ENCODE results near the gene FAM53B. TPM values are rescaled to one million over a fixed set of nuclear protein-coding genes. Genes with fewer than 3 reads are reported as not detected.
"Not testable (repeated sequence)": the region's sequence is repeated elsewhere in the genome, so short reads cannot be mapped to it uniquely, and the experiment has no call there.

Gene FAM53B
- total RNA-seq, 1 donor from 2014 or later: 17.0 TPM

GRCh38 chr10:124619195-124619594 is 125.0 kb downstream of the FAM53B start:
- no peak for DNase-seq (ENCODE audit: extremely low read depth, low read depth, low spot score)

- DNase-seq (ENCODE audit: extremely low read depth, low read depth, low spot score): no peak
Measured at GRCh38 chr10:124618470-124619073, 125.6 kb downstream of the FAM53B start.

- no peak for DNase-seq (ENCODE audit: extremely low read depth, low read depth, low spot score)
Measured at GRCh38 chr10:124616836-124617130, 127.4 kb downstream of the FAM53B start.

- no peak for DNase-seq (ENCODE audit: extremely low read depth, low read depth, low spot score)
Measured at GRCh38 chr10:124616040-124616835, 127.9 kb downstream of the FAM53B start.

DNA sequence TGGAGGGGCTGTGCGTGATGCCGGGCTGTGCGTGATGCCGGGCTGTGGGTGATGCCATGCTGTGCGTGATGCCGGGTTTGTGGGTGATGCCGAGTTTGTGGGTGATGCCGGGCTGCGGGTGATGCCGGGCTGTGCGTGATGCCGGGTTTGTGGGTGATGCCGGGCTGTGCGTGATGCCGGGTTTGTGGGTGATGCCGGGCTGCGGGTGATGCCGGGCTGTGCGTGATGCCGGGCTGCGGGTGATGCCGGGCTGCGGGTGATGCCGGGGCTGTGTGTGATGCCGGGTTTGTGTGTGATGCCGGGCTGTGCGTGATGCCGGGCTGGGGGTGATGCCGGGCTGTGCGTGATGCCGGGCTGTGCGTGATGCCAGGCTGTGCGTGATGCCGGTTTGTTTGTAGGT is 128.9 kb downstream of the FAM53B start:
- no peak for DNase-seq (ENCODE audit: extremely low read depth, low read depth, low spot score)

DNA sequence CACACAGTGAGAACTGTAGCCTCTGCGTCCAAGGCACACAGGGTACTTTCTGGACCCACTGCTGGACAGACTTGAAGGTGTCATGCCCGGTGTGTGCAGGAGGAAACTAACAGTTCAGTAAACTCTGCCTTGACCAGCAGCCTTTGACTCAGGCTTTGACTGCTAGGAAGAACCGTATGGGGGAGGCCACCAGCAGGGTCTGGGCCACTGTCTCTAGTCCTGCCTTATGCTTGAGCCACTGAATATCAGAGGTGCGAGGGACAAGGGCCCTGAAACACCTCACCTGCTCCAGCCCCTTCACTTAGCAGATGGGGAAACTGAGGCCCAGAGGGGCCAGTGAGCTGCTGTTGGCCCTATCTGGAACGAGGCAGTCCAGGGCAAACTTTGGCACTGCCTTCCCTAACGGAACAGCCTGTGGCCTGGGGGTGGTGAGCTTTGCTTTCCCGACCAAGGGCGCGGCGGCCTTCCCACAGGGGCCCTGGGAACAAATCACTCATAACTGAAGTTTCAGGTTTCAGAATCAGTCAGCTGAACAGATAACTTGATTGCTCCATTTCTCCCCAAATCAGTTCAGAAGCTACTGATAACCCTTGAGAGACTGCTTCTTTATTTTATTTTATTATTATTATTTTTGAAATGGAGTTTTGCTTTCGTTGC is 130.0 kb downstream of the FAM53B start:
- no peak for DNase-seq (ENCODE audit: extremely low read depth, low read depth, low spot score)

DNA sequence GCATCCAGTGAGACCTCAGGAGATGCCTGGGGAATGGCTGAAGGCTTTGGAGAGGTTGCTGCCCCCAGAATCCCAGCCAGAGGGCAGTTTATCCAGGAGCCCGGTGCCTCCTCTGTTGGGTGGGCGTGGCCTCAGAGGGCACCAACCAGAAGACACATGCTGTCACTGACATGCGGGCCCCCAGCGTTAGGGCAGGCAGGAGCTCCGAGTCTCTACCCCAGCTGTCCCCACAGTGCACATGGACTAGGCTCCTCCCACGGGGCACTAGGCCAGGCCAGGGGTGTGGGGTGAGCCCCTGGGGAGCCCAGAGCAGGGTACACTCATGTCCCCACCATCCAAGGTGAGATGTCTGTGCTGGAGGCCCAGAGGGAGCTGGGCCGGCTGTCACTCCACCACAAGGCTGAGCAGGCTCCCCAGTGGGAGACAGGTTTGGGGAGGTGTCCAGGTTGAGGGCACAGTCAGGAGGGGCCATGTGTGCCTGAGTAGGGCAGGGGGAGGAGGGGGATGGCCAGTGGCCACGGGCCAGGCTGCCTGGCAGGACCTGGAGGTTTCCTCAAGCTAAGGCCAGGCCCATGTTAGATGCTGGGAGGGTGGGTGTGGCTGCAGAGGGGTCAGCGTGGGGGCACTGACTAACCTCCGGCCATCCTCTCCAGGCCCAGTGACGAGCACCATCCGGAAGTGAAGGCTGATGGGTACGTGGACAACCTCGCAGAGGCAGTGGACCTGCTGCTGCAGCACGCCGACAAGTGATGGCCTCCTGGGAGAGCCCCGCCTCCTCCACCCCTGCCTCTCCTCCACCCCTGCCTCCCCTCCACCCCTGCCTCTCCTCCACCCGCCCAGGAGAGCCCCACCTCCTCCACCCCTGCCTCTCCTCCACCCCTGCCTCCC is 131.3 kb downstream of the FAM53B start:
- no peak for DNase-seq (ENCODE audit: extremely low read depth, low read depth, low spot score)

GRCh38 chr10:124611738-124612137 is 132.4 kb downstream of the FAM53B start:
- no peak for DNase-seq (ENCODE audit: extremely low read depth, low read depth, low spot score)

- DNase-seq (ENCODE audit: extremely low read depth, low read depth, low spot score): not testable (repeated sequence)
Measured at GRCh38 chr10:124610851-124611250, 133.3 kb downstream of the FAM53B start.

GRCh38 chr10:124610186-124610585 is 134.0 kb downstream of the FAM53B start:
- DNase-seq (ENCODE audit: extremely low read depth, low read depth, low spot score): not testable (repeated sequence)

- no peak for DNase-seq (ENCODE audit: extremely low read depth, low read depth, low spot score)
Measured at GRCh38 chr10:124609698-124610097, 134.5 kb downstream of the FAM53B start.

DNA sequence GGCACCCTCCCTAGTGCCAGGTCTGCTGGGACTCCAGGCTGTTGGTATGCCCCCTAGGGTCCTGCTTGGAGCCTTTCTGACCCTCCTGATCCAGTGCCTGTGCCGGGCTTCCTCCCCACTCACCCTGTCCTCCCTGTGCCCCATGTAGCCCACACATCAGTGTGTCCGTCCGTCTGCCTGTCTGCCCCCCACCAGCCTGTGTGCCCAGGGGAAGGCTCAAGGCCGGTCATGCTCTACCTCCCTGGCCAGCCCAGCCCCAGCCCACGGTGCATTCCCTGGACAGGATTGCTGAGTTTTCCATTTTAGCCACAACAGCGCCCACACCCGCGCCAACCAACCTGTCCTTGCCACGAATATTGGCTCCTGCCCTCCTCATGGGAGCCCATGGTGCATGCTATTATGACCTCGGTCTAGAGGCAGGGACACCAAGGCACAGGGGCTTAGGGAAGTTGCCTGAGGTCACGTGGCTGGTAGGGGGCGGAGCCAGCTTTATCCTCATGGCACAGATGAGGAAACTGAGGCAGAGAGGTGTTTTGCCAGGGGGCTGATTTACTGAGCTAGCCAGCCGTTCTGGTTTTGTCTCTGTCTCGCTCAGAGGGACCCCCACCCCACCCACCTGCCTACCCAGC is 136.0 kb downstream of the FAM53B start:
- no peak for DNase-seq (ENCODE audit: extremely low read depth, low read depth, low spot score)

GRCh38 chr10:124607693-124608092 is 136.5 kb downstream of the FAM53B start:
- DNase-seq (ENCODE audit: extremely low read depth, low read depth, low spot score): no peak

GRCh38 chr10:124606822-124607221 is 137.4 kb downstream of the FAM53B start:
- no peak for DNase-seq (ENCODE audit: extremely low read depth, low read depth, low spot score)

DNA sequence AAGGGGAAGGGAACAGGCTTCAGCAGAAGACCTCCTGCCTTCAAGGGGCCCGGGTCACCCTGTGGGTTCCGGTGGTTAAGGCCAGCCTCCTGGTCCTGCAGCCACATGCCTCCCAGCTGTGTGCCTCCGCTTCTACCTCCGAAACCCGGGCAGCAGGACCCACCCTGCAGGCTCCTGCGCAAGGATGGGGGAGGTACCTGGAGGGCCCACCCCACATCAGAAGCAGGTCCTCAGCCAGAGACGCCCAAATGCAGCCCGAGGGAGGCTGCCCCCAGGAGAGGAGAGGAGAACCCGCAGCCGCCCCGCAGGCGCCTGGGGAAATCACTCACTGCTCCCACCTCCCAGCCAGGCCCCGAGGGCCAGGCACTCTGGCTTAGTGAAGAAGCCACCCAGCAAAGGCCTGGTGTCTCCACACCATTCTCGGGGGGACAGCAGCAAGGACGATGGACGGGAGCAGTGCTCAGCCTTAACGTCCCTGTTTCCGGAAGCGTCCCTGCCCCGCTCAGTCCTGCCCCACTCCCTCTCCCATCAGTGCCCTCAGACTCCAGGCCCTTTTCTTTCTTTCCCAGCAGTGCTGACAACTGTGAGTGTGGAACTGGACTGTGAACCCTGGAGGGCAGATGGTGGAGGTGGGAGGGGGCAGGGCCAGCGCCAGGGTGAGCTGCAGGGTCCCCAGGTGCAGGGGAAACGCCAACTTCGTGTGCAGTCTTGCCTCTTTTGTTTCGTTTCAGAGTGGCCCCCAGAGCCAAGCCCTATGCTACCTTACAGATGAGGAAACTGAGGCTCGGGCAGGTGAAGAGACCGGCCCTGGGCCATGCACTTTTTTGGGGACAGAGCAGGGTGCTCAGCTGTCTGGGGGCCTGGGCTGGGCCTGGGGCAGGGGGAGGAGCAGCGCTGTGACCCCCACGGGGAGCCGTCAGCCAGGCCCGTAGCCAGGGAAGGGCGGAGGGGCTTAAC is 138.0 kb downstream of the FAM53B start:
- DNase-seq (ENCODE audit: extremely low read depth, low read depth, low spot score): no peak

DNA sequence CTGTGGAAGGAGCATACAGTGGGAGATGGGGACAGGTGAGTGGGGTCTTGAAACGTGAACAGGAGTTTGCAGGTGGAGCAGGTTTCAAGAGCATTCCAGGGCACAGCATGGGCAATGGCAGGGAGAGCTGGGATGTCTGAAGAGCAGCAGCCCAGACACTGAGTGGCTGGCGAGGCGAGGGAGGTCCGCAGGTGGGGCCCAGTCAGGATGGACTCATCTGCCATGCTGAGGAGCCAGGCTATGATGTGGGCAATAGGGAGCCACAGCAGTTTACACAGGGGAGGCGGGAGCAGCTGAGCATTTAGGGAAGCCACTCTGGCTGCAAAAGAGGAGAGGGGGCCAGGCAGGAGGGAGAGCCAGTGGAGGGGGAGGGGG is 138.7 kb downstream of the FAM53B start:
- no peak for DNase-seq (ENCODE audit: extremely low read depth, low read depth, low spot score)

DNA sequence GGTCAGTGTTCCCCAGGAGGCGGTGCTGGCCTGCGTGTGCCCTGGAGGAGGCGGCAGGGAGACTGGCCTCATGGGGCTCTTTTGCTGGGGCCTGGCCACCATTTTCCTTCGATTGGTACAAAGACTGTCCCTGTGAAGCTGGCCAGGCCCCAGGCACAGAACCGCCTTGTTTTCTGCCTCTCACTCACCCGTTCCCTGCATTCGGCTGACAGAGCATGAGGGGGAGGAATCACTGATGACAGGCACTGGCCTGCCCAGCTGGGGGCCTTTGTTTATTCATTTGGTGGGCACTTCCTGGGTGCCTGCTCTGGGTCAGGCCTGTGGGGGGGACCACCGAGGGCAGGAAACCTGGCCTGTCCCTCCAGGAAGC is 139.2 kb downstream of the FAM53B start:
- no peak for DNase-seq (ENCODE audit: extremely low read depth, low read depth, low spot score)

- no peak for DNase-seq (ENCODE audit: extremely low read depth, low read depth, low spot score)
Measured at GRCh38 chr10:124604214-124605000, 139.8 kb downstream of the FAM53B start.

Data from glomerular endothelial cell (primary cell).